Diencephalon (tissue), 1 donor: ENCODE measurements around the gene TMEM40. TPM values are rescaled to one million over a fixed set of nuclear protein-coding genes. Genes with fewer than 3 reads are reported as not detected.

ENCODE experiments used
- total RNA-seq: library from RNA; depleted of rRNA; stranded (reverse); fragments of >200 nt; gene quantifications from one replicate; pipeline ENCODE4 v1.2.3, GENCODE V29; 2014

TMEM40 gene, protein sequence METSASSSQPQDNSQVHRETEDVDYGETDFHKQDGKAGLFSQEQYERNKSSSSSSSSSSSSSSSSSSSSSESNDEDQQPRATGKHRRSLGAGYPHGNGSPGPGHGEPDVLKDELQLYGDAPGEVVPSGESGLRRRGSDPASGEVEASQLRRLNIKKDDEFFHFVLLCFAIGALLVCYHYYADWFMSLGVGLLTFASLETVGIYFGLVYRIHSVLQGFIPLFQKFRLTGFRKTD
- total RNA-seq = not detected

DNA sequence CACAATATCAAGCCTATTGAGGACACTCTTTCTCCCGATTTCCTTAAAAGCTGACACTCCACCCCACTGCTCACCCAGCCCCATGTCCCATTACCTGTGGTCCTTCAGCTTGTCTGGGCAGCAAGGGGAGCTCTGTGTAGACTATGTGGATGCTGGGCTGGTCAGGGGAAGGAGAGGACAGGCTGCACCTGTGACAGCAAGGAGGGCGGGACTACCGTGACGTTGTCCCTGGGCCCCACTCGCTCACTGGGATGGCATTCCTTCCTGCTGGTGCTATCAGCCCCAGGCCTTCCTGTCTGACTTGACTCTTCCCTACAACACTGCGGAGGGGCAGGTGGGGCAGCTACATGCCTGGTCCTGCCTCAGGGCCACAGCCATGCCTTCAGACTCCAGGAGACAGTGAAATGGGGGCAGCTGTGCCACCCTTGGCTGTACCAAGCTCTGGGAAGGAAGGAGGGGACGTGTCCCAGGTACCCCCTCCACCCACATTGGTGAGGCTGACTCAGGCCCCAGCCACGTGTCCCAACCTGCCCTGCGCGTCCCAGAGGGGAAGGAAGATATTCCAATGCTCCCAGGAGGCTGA is at the start of gene TMEM40:
Gene TMEM40 (minus strand): TSS at position 163 of the 583 bp plus-strand sequence. CDS start 9,427 bp downstream, outside the sequence.

GRCh38 chr3:12796171-12797123 is 37.4 kb upstream of the TMEM40 start, which contains the start of gene CAND2:
Gene CAND2 (plus strand): TSS chr3:12796680. CDS start chr3:12796721, 41 bp downstream.

Other genes with a start within 250 kb of the TMEM40 start
- 0.92 TPM for gene MKRN2OS, start 213.8 kb downstream of the TMEM40 start, total RNA-seq
- 34.1 TPM for gene MKRN2, start 202.2 kb downstream of the TMEM40 start, total RNA-seq
- gene RAF1, start 95.1 kb downstream of the TMEM40 start, total RNA-seq = 110 TPM
- 16.8 TPM for gene CAND2, start 37.4 kb upstream of the TMEM40 start, total RNA-seq
- gene RPL32, start 82.3 kb upstream of the TMEM40 start, total RNA-seq = 1,365 TPM